Measurements from ENCODE around the gene LEMD3. TPM values are rescaled to one million over a fixed set of nuclear protein-coding genes. Genes with fewer than 3 reads are reported as not detected.

The LEMD3 gene
- total RNA-seq, 1 donor from 2014 or later = 38.9 TPM

- TF ChIP-seq CTCF (IDR thresholded peaks at IDR 0.05; ENCODE audit: unreplicated experiment) = no peak
- no peak for DNase-seq (ENCODE audit: low spot score, unreplicated experiment)
- H3K27me3 Mint-ChIP-seq = peaks cover 7% of the 10 kb centered on the region
- H3K36me3 Mint-ChIP-seq (ENCODE audit: insufficient read depth) = no peaks in the 10 kb centered on the region
- no peak overlapping the region for H3K4me3 Mint-ChIP-seq (ENCODE audit: low read depth)
- no peak overlapping the region for H3K27ac Mint-ChIP-seq
- H3K4me1 Mint-ChIP-seq (ENCODE audit: low read depth) = no peaks in the 10 kb centered on the region
- H3K9me3 Mint-ChIP-seq (ENCODE audit: low read depth) = no peaks in the 10 kb centered on the region
Measured at GRCh38 chr12:65155784-65156183, 13.6 kb upstream of the LEMD3 start.

GRCh38 chr12:65156366-65156841 lies 13.0 kb upstream of the LEMD3 start:
- no peak for DNase-seq (ENCODE audit: low spot score, unreplicated experiment)
- no peaks in the 10 kb centered on the region for H3K4me1 Mint-ChIP-seq (ENCODE audit: low read depth)
- no peak overlapping the region for H3K27ac Mint-ChIP-seq
- no peaks in the 10 kb centered on the region for H3K36me3 Mint-ChIP-seq (ENCODE audit: insufficient read depth)
- H3K4me3 Mint-ChIP-seq (ENCODE audit: low read depth) = no peak overlapping the region
- H3K27me3 Mint-ChIP-seq = peaks cover 7% of the 10 kb centered on the region
- no peak for TF ChIP-seq CTCF (IDR thresholded peaks at IDR 0.05; ENCODE audit: unreplicated experiment)
- H3K9me3 Mint-ChIP-seq (ENCODE audit: low read depth) = no peaks in the 10 kb centered on the region

- no peaks in the 10 kb centered on the region for H3K4me1 Mint-ChIP-seq (ENCODE audit: low read depth)
- no peak for DNase-seq (ENCODE audit: low spot score, unreplicated experiment)
Measured at GRCh38 chr12:65157091-65157490, 12.3 kb upstream of the LEMD3 start.

GRCh38 chr12:65162609-65163008 lies 6.8 kb upstream of the LEMD3 start:
- Mint-ChIP-seq H3K36me3 (ENCODE audit: insufficient read depth) (no peaks in the 10 kb centered on the region), H3K9me3 (ENCODE audit: low read depth) (no peaks in the 10 kb centered on the region), H3K4me3 (ENCODE audit: low read depth) (no peak overlapping the region), H3K27ac (no peak overlapping the region), H3K27me3 (peaks cover 7% of the 10 kb centered on the region), H3K4me1 (ENCODE audit: low read depth) (no peaks in the 10 kb centered on the region)
- no peak for DNase-seq (ENCODE audit: low spot score, unreplicated experiment)
- TF ChIP-seq CTCF (IDR thresholded peaks at IDR 0.05; ENCODE audit: unreplicated experiment) = no peak

More at GRCh38 chr12:65157091-65157490, 12.3 kb upstream of the LEMD3 start:
- Mint-ChIP-seq H3K9me3 (ENCODE audit: low read depth) (no peaks in the 10 kb centered on the region), H3K36me3 (ENCODE audit: insufficient read depth) (no peaks in the 10 kb centered on the region), H3K27me3 (peaks cover 7% of the 10 kb centered on the region), H3K27ac (no peak overlapping the region), H3K4me3 (ENCODE audit: low read depth) (no peak overlapping the region)
- no peak for TF ChIP-seq CTCF (IDR thresholded peaks at IDR 0.05; ENCODE audit: unreplicated experiment)

- Mint-ChIP-seq H3K4me1 (ENCODE audit: low read depth) (peaks cover 2% of the 10 kb centered on the region), H3K27ac (no peak overlapping the region), H3K9me3 (ENCODE audit: low read depth) (no peaks in the 10 kb centered on the region), H3K36me3 (ENCODE audit: insufficient read depth) (no peaks in the 10 kb centered on the region), H3K27me3 (peaks cover 7% of the 10 kb centered on the region), H3K4me3 (ENCODE audit: low read depth) (no peak overlapping the region)
- TF ChIP-seq CTCF (IDR thresholded peaks at IDR 0.05; ENCODE audit: unreplicated experiment) = no peak
- DNase-seq (ENCODE audit: low spot score, unreplicated experiment) = no peak
Measured at GRCh38 chr12:65164244-65164643, 5.1 kb upstream of the LEMD3 start.

Data from progenitor cell of endocrine pancreas (in vitro differentiated cells).